Neural cell (in vitro differentiated cells): ENCODE results near the gene KLHL30.

ENCODE experiments used
- EP300 ChIP-seq: fragments of 450-650 bp; conservative IDR thresholded peaks from 2 replicates; pipeline ENCODE4 v1.6.1; 2014; ENCODE audit warnings: antibody characterized with exemption, mild to moderate bottlenecking, moderate library complexity; ENCODE audit not compliant: poor library complexity, severe bottlenecking
- EZH2 ChIP-seq: fragments of 200-600, 300-800 bp; shearing (Covaris generic), sonication (generic); IDR thresholded peaks from 2 replicates; pipeline ENCODE4 v1.6.1; 2014; ENCODE audit warnings: antibody characterized with exemption, low read length, borderline replicate concordance, mild to moderate bottlenecking; ENCODE audit not compliant: insufficient read depth, poor library complexity, severe bottlenecking
- MXI1 ChIP-seq: fragments of 450-650 bp; conservative IDR thresholded peaks from 2 replicates; pipeline ENCODE4 v1.6.1; 2014; ENCODE audit warnings: antibody characterized with exemption, mild to moderate bottlenecking; ENCODE audit not compliant: poor library complexity, severe bottlenecking
- POLR2AphosphoS5 ChIP-seq: IDR thresholded peaks from 2 replicates; pipeline ENCODE4 v1.6.1; 2012
- RAD21 ChIP-seq: fragments of 450-650 bp; conservative IDR thresholded peaks from 2 replicates; pipeline ENCODE4 v1.6.1; 2014; ENCODE audit warnings: antibody characterized with exemption, mild to moderate bottlenecking, moderate library complexity
- SMC3 ChIP-seq: fragments of 450-650 bp; conservative IDR thresholded peaks from 2 replicates; pipeline ENCODE4 v1.6.1; 2014; ENCODE audit warnings: antibody characterized with exemption, mild to moderate bottlenecking, moderate library complexity; ENCODE audit not compliant: poor library complexity
- TAF1 ChIP-seq: IDR thresholded peaks from 2 replicates; pipeline ENCODE4 v1.6.1; 2012; ENCODE audit warnings: low read depth
- TF ChIP-seq, protein P1 (sequence below): fragments of 450-650 bp; IDR thresholded peaks from 2 replicates; pipeline ENCODE4 v1.5.1; 2014; ENCODE audit warnings: antibody characterized with exemption, mild to moderate bottlenecking, moderate library complexity; ENCODE audit not compliant: poor library complexity, severe bottlenecking
- TF ChIP-seq, protein P2 (sequence below): IDR thresholded peaks from 2 replicates; pipeline ENCODE4 v1.6.1; 2012; ENCODE audit warnings: borderline replicate concordance

DNA sequence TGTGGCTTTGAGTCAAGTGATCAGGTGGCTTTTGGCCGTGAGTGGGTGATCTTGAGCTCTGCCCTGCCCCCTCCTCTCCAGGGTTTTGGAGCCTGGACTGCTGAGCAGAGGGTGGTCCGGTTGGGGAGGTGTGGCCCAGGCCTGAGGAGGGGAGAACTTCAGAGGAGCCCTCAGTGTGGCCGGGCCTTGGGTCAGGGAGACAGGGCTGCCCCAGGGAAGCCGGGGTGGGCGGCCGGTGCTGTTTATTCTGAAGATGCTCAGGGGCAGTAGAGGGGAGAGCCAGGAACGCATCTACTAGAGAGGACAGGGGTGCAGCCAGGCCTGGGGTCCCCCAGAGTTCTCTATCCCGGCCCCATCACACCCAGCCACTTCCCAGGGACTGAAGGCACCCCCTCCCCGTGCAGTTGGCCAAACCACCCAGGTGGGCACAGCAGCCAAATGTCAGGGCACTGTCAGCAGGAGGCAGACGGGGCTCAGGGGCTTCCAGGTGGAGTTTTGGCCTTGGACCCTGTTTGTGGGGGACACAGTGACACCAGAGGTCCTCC, 21.3 kb downstream of the KLHL30 start:
- TF ChIP-seq EZH2: no peak
- TF ChIP-seq, protein P1, sequence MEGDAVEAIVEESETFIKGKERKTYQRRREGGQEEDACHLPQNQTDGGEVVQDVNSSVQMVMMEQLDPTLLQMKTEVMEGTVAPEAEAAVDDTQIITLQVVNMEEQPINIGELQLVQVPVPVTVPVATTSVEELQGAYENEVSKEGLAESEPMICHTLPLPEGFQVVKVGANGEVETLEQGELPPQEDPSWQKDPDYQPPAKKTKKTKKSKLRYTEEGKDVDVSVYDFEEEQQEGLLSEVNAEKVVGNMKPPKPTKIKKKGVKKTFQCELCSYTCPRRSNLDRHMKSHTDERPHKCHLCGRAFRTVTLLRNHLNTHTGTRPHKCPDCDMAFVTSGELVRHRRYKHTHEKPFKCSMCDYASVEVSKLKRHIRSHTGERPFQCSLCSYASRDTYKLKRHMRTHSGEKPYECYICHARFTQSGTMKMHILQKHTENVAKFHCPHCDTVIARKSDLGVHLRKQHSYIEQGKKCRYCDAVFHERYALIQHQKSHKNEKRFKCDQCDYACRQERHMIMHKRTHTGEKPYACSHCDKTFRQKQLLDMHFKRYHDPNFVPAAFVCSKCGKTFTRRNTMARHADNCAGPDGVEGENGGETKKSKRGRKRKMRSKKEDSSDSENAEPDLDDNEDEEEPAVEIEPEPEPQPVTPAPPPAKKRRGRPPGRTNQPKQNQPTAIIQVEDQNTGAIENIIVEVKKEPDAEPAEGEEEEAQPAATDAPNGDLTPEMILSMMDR: no peak
- TF ChIP-seq MXI1: no peak
- TF ChIP-seq POLR2AphosphoS5: no peak
- TF ChIP-seq, protein P2, sequence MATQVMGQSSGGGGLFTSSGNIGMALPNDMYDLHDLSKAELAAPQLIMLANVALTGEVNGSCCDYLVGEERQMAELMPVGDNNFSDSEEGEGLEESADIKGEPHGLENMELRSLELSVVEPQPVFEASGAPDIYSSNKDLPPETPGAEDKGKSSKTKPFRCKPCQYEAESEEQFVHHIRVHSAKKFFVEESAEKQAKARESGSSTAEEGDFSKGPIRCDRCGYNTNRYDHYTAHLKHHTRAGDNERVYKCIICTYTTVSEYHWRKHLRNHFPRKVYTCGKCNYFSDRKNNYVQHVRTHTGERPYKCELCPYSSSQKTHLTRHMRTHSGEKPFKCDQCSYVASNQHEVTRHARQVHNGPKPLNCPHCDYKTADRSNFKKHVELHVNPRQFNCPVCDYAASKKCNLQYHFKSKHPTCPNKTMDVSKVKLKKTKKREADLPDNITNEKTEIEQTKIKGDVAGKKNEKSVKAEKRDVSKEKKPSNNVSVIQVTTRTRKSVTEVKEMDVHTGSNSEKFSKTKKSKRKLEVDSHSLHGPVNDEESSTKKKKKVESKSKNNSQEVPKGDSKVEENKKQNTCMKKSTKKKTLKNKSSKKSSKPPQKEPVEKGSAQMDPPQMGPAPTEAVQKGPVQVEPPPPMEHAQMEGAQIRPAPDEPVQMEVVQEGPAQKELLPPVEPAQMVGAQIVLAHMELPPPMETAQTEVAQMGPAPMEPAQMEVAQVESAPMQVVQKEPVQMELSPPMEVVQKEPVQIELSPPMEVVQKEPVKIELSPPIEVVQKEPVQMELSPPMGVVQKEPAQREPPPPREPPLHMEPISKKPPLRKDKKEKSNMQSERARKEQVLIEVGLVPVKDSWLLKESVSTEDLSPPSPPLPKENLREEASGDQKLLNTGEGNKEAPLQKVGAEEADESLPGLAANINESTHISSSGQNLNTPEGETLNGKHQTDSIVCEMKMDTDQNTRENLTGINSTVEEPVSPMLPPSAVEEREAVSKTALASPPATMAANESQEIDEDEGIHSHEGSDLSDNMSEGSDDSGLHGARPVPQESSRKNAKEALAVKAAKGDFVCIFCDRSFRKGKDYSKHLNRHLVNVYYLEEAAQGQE: no peak
- no peak for TF ChIP-seq TAF1
- TF ChIP-seq SMC3: no peak
- TF ChIP-seq RAD21: no peak
- no peak for TF ChIP-seq EP300
